LNCAP (cell line): ENCODE data around the gene RBM26.

Experiments used
- TF ChIP-seq, protein P1 (sequence below): fragments of 450-650 bp; IDR thresholded peaks from 2 replicates; pipeline ENCODE4 v1.5.1; 2017; ENCODE audit warnings: mild to moderate bottlenecking

The RBM26 gene

DNA sequence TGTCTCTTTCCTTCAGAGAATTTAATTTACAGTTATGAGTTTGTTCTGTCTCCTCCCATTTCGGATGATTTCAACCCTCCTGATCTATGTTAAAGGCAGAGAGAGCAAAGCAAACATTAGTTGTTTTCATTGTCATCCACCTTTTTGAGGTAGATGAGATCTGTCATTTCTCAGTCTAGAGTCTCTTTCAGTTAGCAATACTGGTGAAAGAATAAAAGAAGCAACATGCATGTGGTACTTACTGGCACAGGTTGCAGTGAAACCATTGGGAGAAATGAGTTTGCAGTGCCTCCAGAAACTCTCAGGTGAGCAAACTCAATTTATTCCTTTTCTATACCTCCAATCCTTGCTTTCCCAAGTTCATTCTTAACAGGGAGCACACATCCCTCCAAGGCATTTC, 99.4 kb downstream of the RBM26 start:
- TF ChIP-seq, protein P1, sequence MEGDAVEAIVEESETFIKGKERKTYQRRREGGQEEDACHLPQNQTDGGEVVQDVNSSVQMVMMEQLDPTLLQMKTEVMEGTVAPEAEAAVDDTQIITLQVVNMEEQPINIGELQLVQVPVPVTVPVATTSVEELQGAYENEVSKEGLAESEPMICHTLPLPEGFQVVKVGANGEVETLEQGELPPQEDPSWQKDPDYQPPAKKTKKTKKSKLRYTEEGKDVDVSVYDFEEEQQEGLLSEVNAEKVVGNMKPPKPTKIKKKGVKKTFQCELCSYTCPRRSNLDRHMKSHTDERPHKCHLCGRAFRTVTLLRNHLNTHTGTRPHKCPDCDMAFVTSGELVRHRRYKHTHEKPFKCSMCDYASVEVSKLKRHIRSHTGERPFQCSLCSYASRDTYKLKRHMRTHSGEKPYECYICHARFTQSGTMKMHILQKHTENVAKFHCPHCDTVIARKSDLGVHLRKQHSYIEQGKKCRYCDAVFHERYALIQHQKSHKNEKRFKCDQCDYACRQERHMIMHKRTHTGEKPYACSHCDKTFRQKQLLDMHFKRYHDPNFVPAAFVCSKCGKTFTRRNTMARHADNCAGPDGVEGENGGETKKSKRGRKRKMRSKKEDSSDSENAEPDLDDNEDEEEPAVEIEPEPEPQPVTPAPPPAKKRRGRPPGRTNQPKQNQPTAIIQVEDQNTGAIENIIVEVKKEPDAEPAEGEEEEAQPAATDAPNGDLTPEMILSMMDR: no peak

GRCh38 chr13:79297128-79297527, 108.9 kb downstream of the RBM26 start:
- TF ChIP-seq, protein P1: no peak

GRCh38 chr13:79295906-79296706, 109.9 kb downstream of the RBM26 start:
- TF ChIP-seq, protein P1: no peak

DNA sequence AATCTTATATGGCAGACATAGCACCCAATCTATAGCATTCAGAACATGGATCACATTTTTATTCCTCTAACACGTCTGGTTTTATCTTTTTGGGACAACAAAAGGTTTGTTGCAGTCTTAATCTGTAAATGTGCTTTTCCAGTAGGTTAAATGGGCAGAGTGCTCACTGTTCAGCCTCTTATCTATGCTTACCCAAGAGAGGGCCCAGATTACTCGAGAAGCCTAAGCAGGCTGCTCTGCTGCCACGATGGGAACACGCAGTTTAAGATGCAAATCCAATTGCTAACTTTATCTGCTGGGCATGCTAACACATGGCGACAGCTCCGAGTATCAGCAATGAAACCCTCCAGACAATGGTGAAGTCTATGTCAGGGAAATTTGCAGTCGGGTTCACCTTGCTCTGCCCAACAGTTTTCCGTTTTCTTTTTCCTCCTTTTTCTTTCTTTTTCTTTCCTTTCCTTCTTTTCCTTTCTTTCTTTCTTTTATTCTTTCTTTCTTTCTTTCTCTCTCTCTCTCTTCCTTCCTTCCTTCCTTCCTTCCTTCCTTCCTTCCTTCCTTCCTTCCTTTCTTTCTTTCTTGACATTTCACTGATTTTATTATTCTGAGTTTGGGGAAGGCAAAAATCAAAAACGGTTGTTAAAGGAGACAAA, 115.3 kb downstream of the RBM26 start:
- TF ChIP-seq, protein P1: no peak

DNA sequence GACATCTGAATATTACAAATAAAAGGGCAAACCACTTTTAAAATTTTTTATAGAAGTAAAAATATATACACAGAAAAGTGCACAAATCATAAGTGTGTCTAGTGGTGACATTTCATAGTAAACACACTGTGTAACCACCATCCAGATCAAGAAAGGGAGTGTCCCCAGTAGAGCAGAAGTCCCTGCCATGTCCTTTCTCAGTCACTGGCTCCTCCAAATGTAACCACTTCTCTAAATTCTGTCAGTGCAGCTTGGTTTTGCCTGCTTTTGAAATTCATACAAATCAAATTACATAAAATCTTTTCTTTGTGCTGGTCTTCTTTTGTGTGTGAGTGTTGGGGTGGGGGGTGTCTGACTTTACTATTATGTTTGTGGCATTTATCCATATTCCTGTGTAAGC, 116.5 kb downstream of the RBM26 start:
- TF ChIP-seq, protein P1: no peak

DNA sequence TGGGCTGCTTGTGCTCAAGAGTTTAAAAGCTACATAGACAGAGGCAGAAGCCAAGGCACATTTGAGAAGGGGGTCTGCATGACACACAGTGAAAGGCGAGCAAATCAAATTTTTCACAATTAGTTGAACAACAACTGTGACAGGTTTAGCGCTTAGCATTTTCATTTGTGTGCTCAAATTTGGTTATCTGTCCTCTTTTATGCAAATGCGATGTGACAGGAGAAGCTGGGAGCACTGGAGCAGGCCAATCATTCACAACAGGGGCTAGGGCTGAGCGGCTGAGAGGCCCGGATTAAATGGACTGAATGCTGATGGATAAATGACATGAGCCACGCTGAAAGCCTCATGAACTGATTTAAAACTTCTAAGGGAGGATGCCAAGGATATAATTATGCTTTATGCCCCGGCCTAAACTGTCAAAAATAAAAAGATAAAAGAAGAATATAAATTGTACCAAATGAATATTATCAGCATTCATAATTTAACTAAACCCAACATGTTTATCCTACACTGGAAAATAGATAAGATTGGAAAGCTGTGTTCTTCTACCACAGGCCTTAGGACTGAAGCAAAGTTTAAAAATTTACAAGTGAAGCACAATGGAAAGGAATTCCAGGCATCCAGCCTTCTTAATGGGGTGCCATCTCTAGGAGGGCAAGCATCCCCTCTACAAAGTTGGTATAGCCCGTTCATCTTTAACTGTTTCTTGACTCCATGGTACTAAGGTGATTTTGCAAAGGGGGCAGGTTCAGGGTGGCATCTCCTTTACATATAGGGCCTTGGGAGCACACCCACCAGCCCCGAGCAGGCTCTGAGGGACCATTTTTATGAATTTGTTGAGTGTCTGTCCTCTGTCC, 117.9 kb downstream of the RBM26 start:
- TF ChIP-seq, protein P1: no peak

- TF ChIP-seq, protein P1: no peak
Measured at GRCh38 chr13:79285159-79285558, 120.9 kb downstream of the RBM26 start.
